Uterus (tissue), 4 donors: ENCODE data around the gene MIS18A. TPM values are rescaled to one million over a fixed set of nuclear protein-coding genes. Genes with fewer than 3 reads are reported as not detected.

Experiments
- DNase-seq, 2 donors: peaks; one replicate each; pipeline ENCODE4 v3.0.0-alpha.2; 2019 to 2020
- H3K27ac ChIP-seq, 2 donors: fragments of 200-600 bp; sonication (generic); 1 replicate in 1 of 2; 2 replicates in 1 of 2; pipeline ENCODE4 v1.5.1; 2016 to 2018
- H3K27me3 ChIP-seq, 2 donors: fragments of 200-600 bp; sonication (generic); one replicate each; pipeline ENCODE4 v1.5.1; 2018 to 2019; ENCODE audit warnings: control low read depth in 1 of 2
- H3K36me3 ChIP-seq, 2 donors: fragments of 200-600 bp; sonication (generic); one replicate each; pipeline ENCODE4 v1.5.1; 2019; ENCODE audit warnings: control low read depth in 1 of 2
- H3K4me1 ChIP-seq, 2 donors: fragments of 200-600 bp; sonication (generic); one replicate each; pipeline ENCODE4 v1.5.1; 2018 to 2019; ENCODE audit warnings: control low read depth in 1 of 2
- H3K4me3 ChIP-seq, 2 donors: fragments of 200-600 bp; sonication (generic); 1 replicate in 1 of 2; 2 replicates in 1 of 2; pipeline ENCODE4 v1.5.1; 2018 to 2019; ENCODE audit warnings: mild to moderate bottlenecking in 1 of 2
- H3K9me3 ChIP-seq, 2 donors: fragments of 200-600 bp; sonication (generic); one replicate each; pipeline ENCODE4 v1.5.1; 2019; ENCODE audit warnings: control low read depth in 1 of 2
- POLR2A ChIP-seq, 2 donors: fragments of 450-650 bp; IDR thresholded peaks; one replicate each; pipeline ENCODE4 v1.6.1; 2016; ENCODE audit warnings: antibody characterized with exemption in 2 of 2, mild to moderate bottlenecking in 1 of 2, moderate library complexity in 1 of 2
- intact Hi-C: fragments of 100-400 bp; cut with DNase I; formaldehyde crosslinking; loops from one replicate; pipeline ENCODE4 v1.15.1; 2023; ENCODE audit warnings: low total_unique reads
- total RNA-seq, 4 donors: library from RNA; depleted of rRNA in 3 of 4; stranded (reverse); fragments of >200 nt in 3 of 4; gene quantifications; one replicate each; pipeline versions ENCODE4 v1.1.0 to v1.2.4, GENCODE V29; 2014 to 2023
- TF ChIP-seq, protein P1 (sequence below), 4 experiments: fragments of 200-600 bp in 2 of 4; fragments of 450-650 bp in 2 of 4; sonication (generic) in 2 of 4; IDR thresholded peaks; one replicate each; pipeline ENCODE4 v1.5.1; 2016 to 2019; ENCODE audit warnings: antibody characterized with exemption in 4 of 4, mild to moderate bottlenecking in 2 of 4, moderate library complexity in 1 of 4
- donor health status: DM: yes; HTN: yes; CAD: no.

Gene MIS18A
- total RNA-seq, 4 donors from 2014 or later: 2.4 to 25.6 (median 12.2) TPM

DNA sequence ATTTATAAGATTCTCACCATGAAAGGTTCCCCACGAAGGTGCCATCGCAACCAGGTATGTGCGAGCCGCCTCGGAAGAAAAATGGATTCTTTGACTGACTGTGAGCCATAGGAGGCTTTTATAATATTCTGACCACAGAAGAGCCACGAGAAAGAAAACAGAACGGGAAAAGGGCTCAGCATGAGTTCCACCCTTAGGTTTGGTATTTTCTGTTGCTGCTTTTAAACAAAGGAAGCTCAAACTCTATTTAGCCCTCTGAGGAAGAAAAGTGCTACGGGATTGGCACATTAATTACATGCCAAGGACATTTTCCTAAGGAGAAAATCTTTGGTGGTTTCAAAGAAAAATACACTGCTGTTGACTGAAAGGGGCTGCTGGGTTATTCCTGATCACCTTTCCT, 39.3 kb downstream of the MIS18A start:
- no peaks in the 10 kb centered on the region for H3K4me1 ChIP-seq
- H3K36me3 ChIP-seq: no peaks in the 10 kb centered on the region
- no peak for DNase-seq
- no peak for TF ChIP-seq POLR2A (IDR thresholded peaks at IDR 0.05)
- TF ChIP-seq, protein P1, sequence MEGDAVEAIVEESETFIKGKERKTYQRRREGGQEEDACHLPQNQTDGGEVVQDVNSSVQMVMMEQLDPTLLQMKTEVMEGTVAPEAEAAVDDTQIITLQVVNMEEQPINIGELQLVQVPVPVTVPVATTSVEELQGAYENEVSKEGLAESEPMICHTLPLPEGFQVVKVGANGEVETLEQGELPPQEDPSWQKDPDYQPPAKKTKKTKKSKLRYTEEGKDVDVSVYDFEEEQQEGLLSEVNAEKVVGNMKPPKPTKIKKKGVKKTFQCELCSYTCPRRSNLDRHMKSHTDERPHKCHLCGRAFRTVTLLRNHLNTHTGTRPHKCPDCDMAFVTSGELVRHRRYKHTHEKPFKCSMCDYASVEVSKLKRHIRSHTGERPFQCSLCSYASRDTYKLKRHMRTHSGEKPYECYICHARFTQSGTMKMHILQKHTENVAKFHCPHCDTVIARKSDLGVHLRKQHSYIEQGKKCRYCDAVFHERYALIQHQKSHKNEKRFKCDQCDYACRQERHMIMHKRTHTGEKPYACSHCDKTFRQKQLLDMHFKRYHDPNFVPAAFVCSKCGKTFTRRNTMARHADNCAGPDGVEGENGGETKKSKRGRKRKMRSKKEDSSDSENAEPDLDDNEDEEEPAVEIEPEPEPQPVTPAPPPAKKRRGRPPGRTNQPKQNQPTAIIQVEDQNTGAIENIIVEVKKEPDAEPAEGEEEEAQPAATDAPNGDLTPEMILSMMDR (IDR thresholded peaks at IDR 0.05): no peak
- H3K9me3 ChIP-seq: no peaks in the 10 kb centered on the region
- H3K27ac ChIP-seq: no peak overlapping the region
- no peaks in the 10 kb centered on the region for H3K27me3 ChIP-seq
- no peak overlapping the region for H3K4me3 ChIP-seq
- intact Hi-C loops: no loop called here

DNA sequence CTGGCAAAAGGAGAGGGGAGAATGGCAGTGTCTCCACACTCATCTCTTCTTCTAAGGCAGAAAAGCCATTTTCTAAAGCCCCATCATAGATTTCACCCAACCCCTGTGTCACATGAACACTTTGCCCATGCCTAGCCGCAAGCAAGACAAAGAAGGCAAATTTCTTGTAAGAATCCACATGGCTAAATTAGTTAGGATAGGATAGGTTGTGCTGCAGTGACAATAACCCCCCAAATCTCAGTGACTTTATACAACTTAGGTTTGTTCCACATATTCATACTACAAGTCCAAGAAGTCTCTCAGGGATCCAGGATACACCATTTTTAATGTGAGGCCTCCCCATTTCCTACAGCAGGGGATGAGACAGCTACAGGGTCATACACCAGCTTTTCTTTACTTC, 40.8 kb downstream of the MIS18A start:
- intact Hi-C loops: no loop called here
- DNase-seq: no peak
- no peaks in the 10 kb centered on the region for H3K36me3 ChIP-seq
- H3K27ac ChIP-seq: no peak overlapping the region
- TF ChIP-seq, protein P1 (IDR thresholded peaks at IDR 0.05): no peak
- no peak for TF ChIP-seq POLR2A (IDR thresholded peaks at IDR 0.05)
- no peaks in the 10 kb centered on the region for H3K9me3 ChIP-seq
- no peak overlapping the region for H3K4me3 ChIP-seq
- H3K4me1 ChIP-seq: no peaks in the 10 kb centered on the region
- no peaks in the 10 kb centered on the region for H3K27me3 ChIP-seq

DNA sequence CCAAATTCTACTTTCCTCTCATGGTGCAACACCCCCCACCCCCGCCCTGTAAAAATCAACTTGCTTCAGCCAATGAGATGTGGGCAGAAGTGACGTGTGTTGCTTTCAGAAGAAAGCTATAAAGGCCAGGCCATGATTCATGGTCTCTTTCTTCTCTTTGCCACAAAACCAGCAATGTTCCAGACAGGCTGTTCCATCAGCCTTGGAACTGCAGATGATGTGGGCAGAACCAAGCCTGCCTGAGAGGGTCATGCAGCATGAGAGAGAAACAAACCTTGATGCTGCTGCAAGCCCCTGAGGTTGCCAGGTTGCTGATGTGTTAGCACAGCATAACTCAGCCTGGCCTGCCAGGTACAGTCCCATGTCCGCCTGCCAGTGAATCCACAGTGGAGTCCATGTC, 41.8 kb downstream of the MIS18A start:
- no peak for TF ChIP-seq POLR2A (IDR thresholded peaks at IDR 0.05)
- TF ChIP-seq, protein P1 (IDR thresholded peaks at IDR 0.05): no peak
- DNase-seq: no peak
- Histone ChIP-seq H3K27me3 (no peaks in the 10 kb centered on the region), H3K4me1 (no peaks in the 10 kb centered on the region), H3K4me3 (no peak overlapping the region), H3K36me3 (no peaks in the 10 kb centered on the region), H3K27ac (no peak overlapping the region), H3K9me3 (no peaks in the 10 kb centered on the region)
- intact Hi-C loops: no loop called here

DNA sequence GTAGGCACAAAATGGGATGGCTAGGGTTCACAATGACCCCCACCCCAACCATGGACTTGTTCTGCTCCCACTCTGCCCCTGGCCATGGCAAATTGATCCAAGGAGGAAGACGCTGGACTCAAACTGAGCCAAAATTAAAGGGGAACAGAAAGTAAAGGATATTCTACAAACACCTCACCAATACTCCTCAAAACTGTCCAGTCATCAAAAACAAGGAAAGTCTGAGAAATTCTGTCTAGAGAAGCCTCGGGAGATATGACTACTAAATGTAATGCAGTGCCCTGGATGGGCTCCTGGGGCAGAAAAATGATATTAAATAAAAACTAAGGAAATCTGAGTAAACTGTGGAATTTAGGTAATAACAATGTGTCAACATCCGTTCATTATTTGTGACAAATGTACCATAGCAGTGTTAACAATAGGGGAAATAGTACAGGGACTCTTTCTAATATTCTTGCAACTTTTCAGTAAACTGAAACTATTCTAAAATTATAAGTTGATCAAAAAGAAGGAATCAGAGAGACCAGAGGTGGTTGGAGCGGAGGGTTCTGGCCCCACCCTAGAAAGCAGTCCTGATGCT, 45.0 kb downstream of the MIS18A start:
- intact Hi-C loops: no loop called here
- Histone ChIP-seq H3K27ac (no peak overlapping the region), H3K9me3 (no peaks in the 10 kb centered on the region), H3K4me1 (no peaks in the 10 kb centered on the region), H3K4me3 (no peak overlapping the region), H3K27me3 (no peaks in the 10 kb centered on the region), H3K36me3 (no peaks in the 10 kb centered on the region)
- no peak for TF ChIP-seq POLR2A (IDR thresholded peaks at IDR 0.05)
- TF ChIP-seq, protein P1 (IDR thresholded peaks at IDR 0.05): no peak
- DNase-seq: no peak

DNA sequence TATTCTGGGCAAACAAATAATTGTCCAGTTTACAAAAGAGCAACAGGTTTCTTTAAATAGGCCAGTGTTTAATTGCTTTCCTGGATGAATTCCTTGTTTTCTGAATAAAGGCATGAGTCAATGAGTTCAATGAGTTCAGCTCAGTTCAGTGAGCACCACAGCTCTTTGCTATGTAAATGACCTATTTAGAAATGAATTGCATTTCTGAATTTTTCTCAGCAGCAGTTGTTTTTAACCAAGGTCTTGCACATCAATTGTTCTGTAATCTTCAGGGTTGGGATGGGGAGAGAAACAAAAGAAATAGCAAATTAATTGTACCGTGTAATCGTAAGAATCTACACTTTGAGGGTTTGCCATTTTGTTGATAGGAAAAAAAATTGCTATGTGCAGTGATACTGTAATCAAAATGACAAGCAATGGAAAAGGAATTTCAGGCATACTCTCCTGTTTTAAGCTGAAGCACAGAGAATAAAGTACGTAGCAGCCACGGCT, 45.7 kb downstream of the MIS18A start:
- H3K4me3 ChIP-seq: no peak overlapping the region
- H3K36me3 ChIP-seq: no peaks in the 10 kb centered on the region
- no peaks in the 10 kb centered on the region for H3K4me1 ChIP-seq
- no peak for DNase-seq
- H3K27ac ChIP-seq: no peak overlapping the region
- no peaks in the 10 kb centered on the region for H3K27me3 ChIP-seq
- intact Hi-C loops: no loop called here
- no peaks in the 10 kb centered on the region for H3K9me3 ChIP-seq
- TF ChIP-seq POLR2A (IDR thresholded peaks at IDR 0.05): no peak
- TF ChIP-seq, protein P1 (IDR thresholded peaks at IDR 0.05): no peak
